PC-3 (cell line): ENCODE measurements around the gene C8B. TPM values are rescaled to one million over a fixed set of nuclear protein-coding genes. Genes with fewer than 3 reads are reported as not detected.
A peak's percentile ranks its signal among the peaks of the same experiment; 100 is the strongest.

Source experiments
- ATAC-seq: fragments of 200-7000 bp; cut with Tn5 transposase; 2 replicates; pipeline ENCODE4 v1.9.1; 2020; ENCODE audit warnings: mild to moderate bottlenecking, moderate library complexity
- BruUV-seq: library from RNA; stranded (reverse); fragments of 400-500 nt; replicated peaks from 2 replicates; lab custom pipeline; 2021; lab: Mats Ljungman, UMichigan
- CTCF ChIA-PET: fragments of 300-600 bp; sonication (Branson Sonifier 250); formaldehyde crosslinking; loops from one replicate; lab custom pipeline; 2022; ENCODE audit warnings: antibody characterized with exemption; lab: Charles Lee
- POLR2A ChIA-PET: fragments of 300-600 bp; sonication (Branson Sonifier 250); formaldehyde crosslinking; loops from one replicate; lab custom pipeline; 2022; ENCODE audit warnings: antibody characterized with exemption; ENCODE audit not compliant: unreplicated experiment; lab: Charles Lee
- DNase-seq: peaks from one replicate; pipeline ENCODE4 v3.0.0-alpha.2; 2015
- H2AFZ ChIP-seq: fragments of 300-600 bp; sonication (generic); 2 replicates; pipeline ENCODE4 v1.6.0; 2016; ENCODE audit warnings: antibody characterized with exemption, low read length
- H3F3A ChIP-seq: fragments of 300-600 bp; sonication (generic); one replicate; pipeline ENCODE4 v1.6.0; 2017; ENCODE audit warnings: antibody characterized with exemption, low read length, control low read depth, mild to moderate bottlenecking; ENCODE audit not compliant: unreplicated experiment
- H3K27ac ChIP-seq: fragments of 300-600 bp; sonication (generic); 2 replicates; pipeline ENCODE4 v1.5.1; 2016; ENCODE audit warnings: mild to moderate bottlenecking, low read length
- H3K27me3 ChIP-seq: fragments of 300-600 bp; sonication (generic); 2 replicates; pipeline ENCODE4 v1.6.1; 2016; ENCODE audit warnings: low read length, mixed read lengths
- H3K36me3 ChIP-seq: fragments of 300-600 bp; sonication (generic); 2 replicates; pipeline ENCODE4 v1.6.1; 2016; ENCODE audit warnings: low read depth, mixed run types, low read length, mixed read lengths
- H3K4me1 ChIP-seq: fragments of 300-600 bp; sonication (generic); 2 replicates; pipeline ENCODE4 v1.5.1; 2016; ENCODE audit warnings: low read length; ENCODE audit not compliant: insufficient read depth
- H3K4me2 ChIP-seq: fragments of 300-600 bp; sonication (generic); 2 replicates; pipeline ENCODE4 v1.6.0; 2016; ENCODE audit warnings: low read length
- H3K4me3 ChIP-seq: fragments of 300-600 bp; sonication (generic); 2 replicates; pipeline ENCODE4 v1.5.1; 2016; ENCODE audit warnings: mild to moderate bottlenecking, low read length, mixed read lengths
- H3K79me2 ChIP-seq: fragments of 300-600 bp; sonication (generic); 2 replicates; pipeline ENCODE4 v1.6.1; 2017; ENCODE audit warnings: low read length, mixed read lengths
- H3K9ac ChIP-seq: fragments of 300-600 bp; sonication (generic); 2 replicates; pipeline ENCODE4 v1.6.0; 2016; ENCODE audit warnings: mild to moderate bottlenecking, low read length
- H3K9me2 ChIP-seq: fragments of 300-600 bp; sonication (generic); replicated peaks from 2 replicates; pipeline ENCODE4 v1.6.1; 2016; ENCODE audit warnings: mixed run types, low read length, mixed read lengths
- H3K9me3 ChIP-seq: fragments of 300-600 bp; sonication (generic); 2 replicates; pipeline ENCODE4 v1.6.1; 2016; ENCODE audit warnings: low read length, mixed read lengths
- H4K20me1 ChIP-seq: fragments of 300-600 bp; sonication (generic); 2 replicates; pipeline ENCODE4 v1.6.1; 2016; ENCODE audit warnings: low read length, mixed read lengths
- CTCF ChIP-seq: fragments of 300-600 bp; sonication (generic); conservative IDR thresholded peaks from 2 replicates; pipeline ENCODE4 v1.5.1; 2017; ENCODE audit warnings: antibody characterized with exemption, low read depth, mild to moderate bottlenecking, low read length
- EZH2 ChIP-seq: fragments of 300-600 bp; sonication (generic); IDR thresholded peaks from one replicate; pipeline ENCODE4 v1.6.1; 2017; ENCODE audit warnings: antibody characterized with exemption, mild to moderate bottlenecking, low read length; ENCODE audit not compliant: unreplicated experiment
- EZH2phosphoT487 ChIP-seq: fragments of 300-600 bp; sonication (generic); IDR thresholded peaks from 2 replicates; pipeline ENCODE4 v1.6.1; 2018; ENCODE audit warnings: mild to moderate bottlenecking, antibody characterized with exemption, low read length, borderline replicate concordance
- intact Hi-C: fragments of 100-400 bp; cut with micrococcal nuclease; formaldehyde crosslinking; loops from 2 replicates; pipeline ENCODE4 v1.9.0; 2023
- total RNA-seq: library from RNA; depleted of rRNA; stranded (reverse); fragments of >200 nt; gene quantifications from 2 replicates; pipeline ENCODE4 v1.2.3, GENCODE V29; 2014

The C8B gene
- total RNA-seq, 1 experiment from 2014 or later, result not detected

GRCh38 chr1:56915960-56916359 lies 49.9 kb downstream of the C8B start:
- CTCF ChIA-PET, result no interaction called here
- H3F3A ChIP-seq, result no peaks in the 10 kb centered on the region
- no peak overlapping the region for H3K9ac ChIP-seq
- H3K4me3 ChIP-seq, result no peak overlapping the region
- no peak for DNase-seq
- no peaks in the 10 kb centered on the region; the same call in 1 of the 2 replicates for H3K4me1 ChIP-seq
- no peak overlapping the region for H3K27ac ChIP-seq
- no peaks in the 10 kb centered on the region for H4K20me1 ChIP-seq
- H3K9me3 ChIP-seq, result no peaks in the 10 kb centered on the region
- H3K79me2 ChIP-seq, result no peaks in the 10 kb centered on the region
- TF ChIP-seq EZH2 (no peak), CTCF (no peak), EZH2phosphoT487 (no peak)
- H3K36me3 ChIP-seq, result no peaks in the 10 kb centered on the region
- peaks cover 11% of the 10 kb centered on the region; the same call in 1 of the 2 replicates for H3K27me3 ChIP-seq
- POLR2A ChIA-PET, result no interaction called here
- no peak overlapping the region for H2AFZ ChIP-seq
- intact Hi-C loops, result no loop called here
- H3K9me2 ChIP-seq, result no peaks in the 10 kb centered on the region
- no peak overlapping the region for H3K4me2 ChIP-seq
- no peak for ATAC-seq
- BruUV-seq, result no TSS peak

GRCh38 chr1:56912325-56912724 lies 53.5 kb downstream of the C8B start:
- TF ChIP-seq EZH2 (no peak), CTCF (no peak), EZH2phosphoT487 (no peak)
- Histone ChIP-seq H3K36me3 (no peaks in the 10 kb centered on the region), H3F3A (no peaks in the 10 kb centered on the region), H3K9me3 (no peaks in the 10 kb centered on the region), H3K4me2 (no peak overlapping the region), H3K27me3 (peaks cover 13% of the 10 kb centered on the region; the same call in 1 of the 2 replicates), H3K9me2 (no peaks in the 10 kb centered on the region), H3K9ac (no peak overlapping the region), H3K79me2 (no peaks in the 10 kb centered on the region), H2AFZ (no peak overlapping the region), H3K4me1 (no peaks in the 10 kb centered on the region; the same call in 1 of the 2 replicates), H3K4me3 (no peak overlapping the region), H3K27ac (no peak overlapping the region), H4K20me1 (no peaks in the 10 kb centered on the region)
- no peak for ATAC-seq
- intact Hi-C loops, result no loop called here
- DNase-seq, result no peak
- BruUV-seq, result no TSS peak
- ChIA-PET POLR2A (no interaction called here), CTCF (no interaction called here)

- Histone ChIP-seq H3K9me2 (no peaks in the 10 kb centered on the region), H2AFZ (no peak overlapping the region), H3K4me2 (no peak overlapping the region), H3K27me3 (peaks cover 15% of the 10 kb centered on the region; the same call in 1 of the 2 replicates), H3K36me3 (no peaks in the 10 kb centered on the region), H3K79me2 (no peaks in the 10 kb centered on the region), H3K27ac (no peak overlapping the region), H3F3A (no peaks in the 10 kb centered on the region), H3K9ac (no peak overlapping the region), H3K4me1 (no peaks in the 10 kb centered on the region; the same call in 1 of the 2 replicates), H4K20me1 (no peaks in the 10 kb centered on the region), H3K9me3 (no peaks in the 10 kb centered on the region), H3K4me3 (no peak overlapping the region)
- DNase-seq, result peak; percentile 45
- BruUV-seq, result no TSS peak
- no peak for ATAC-seq
- TF ChIP-seq EZH2 (no peak), EZH2phosphoT487 (no peak), CTCF (no peak)
- ChIA-PET CTCF (no interaction called here), POLR2A (no interaction called here)
- intact Hi-C loops, result no loop called here
Observed at GRCh38 chr1:56911098-56911938, 54.5 kb downstream of the C8B start.
